Measurements from ENCODE around the gene PKNOX2. TPM values are rescaled to one million over a fixed set of nuclear protein-coding genes. Genes with fewer than 3 reads are reported as not detected.

The PKNOX2 gene
- total RNA-seq, 4 donors from 2014 or later: 0.83 to 4.1 (median 2.5) TPM

GRCh38 chr11:125413226-125413625 lies 248.7 kb downstream of the PKNOX2 start:
- 79% methylated on average over 6 of the region's 7 CpGs for WGBS
- DNase-seq (ENCODE audit: extremely low spot score): no peak
- H3K4me3 ChIP-seq: no peak overlapping the region
- no peaks in the 10 kb centered on the region for H3K9me3 ChIP-seq
- H3K36me3 ChIP-seq: peaks cover 0 to 13% (median 0%) of the 10 kb centered on the region in 4 donors
- no peaks in the 10 kb centered on the region for H3K4me1 ChIP-seq
- H3K27me3 ChIP-seq: peaks cover 0 to 2% (median 0%) of the 10 kb centered on the region in 4 donors
- TF ChIP-seq POLR2A (IDR thresholded peaks at IDR 0.05; ENCODE audit: low read depth) (no peak), EP300 (IDR thresholded peaks at IDR 0.05) (no peak)
- H3K27ac ChIP-seq (replicated peaks in 1 of 4): no peak overlapping the region
- intact Hi-C loops (cut with DNase I): no loop called here

- 100% methylated on average over 2 of the region's 4 CpGs for WGBS
- no peak overlapping the region for H3K4me3 ChIP-seq
- no peak overlapping the region for H3K27ac ChIP-seq (replicated peaks in 1 of 4)
- DNase-seq (ENCODE audit: extremely low spot score): no peak
- no peaks in the 10 kb centered on the region for H3K9me3 ChIP-seq
- peaks cover 0 to 13% (median 0%) of the 10 kb centered on the region in 4 donors for H3K36me3 ChIP-seq
- no peak for TF ChIP-seq EP300 (IDR thresholded peaks at IDR 0.05)
- no peak for TF ChIP-seq POLR2AphosphoS5 (IDR thresholded peaks at IDR 0.05)
- no peak for TF ChIP-seq POLR2A (IDR thresholded peaks at IDR 0.05; ENCODE audit: low read depth)
- TF ChIP-seq CTCF (IDR thresholded peaks at IDR 0.05): no peak
- intact Hi-C loops (cut with DNase I): no loop called here
- peaks cover 0 to 4% (median 0%) of the 10 kb centered on the region in 4 donors for H3K4me1 ChIP-seq
- no peaks in the 10 kb centered on the region for H3K27me3 ChIP-seq
These were observed 249.6 kb downstream of the PKNOX2 start for GRCh38 chr11:125414121-125414520.

- WGBS: 79% methylated on average over 19 of the region's 20 CpGs
- no peak for TF ChIP-seq EP300 (IDR thresholded peaks at IDR 0.05)
- TF ChIP-seq CTCF (IDR thresholded peaks at IDR 0.05): no peak
- TF ChIP-seq POLR2AphosphoS5 (IDR thresholded peaks at IDR 0.05): no peak
- no peak for TF ChIP-seq POLR2A (IDR thresholded peaks at IDR 0.05; ENCODE audit: low read depth)
- DNase-seq (ENCODE audit: extremely low spot score): no peak
- Histone ChIP-seq H3K4me3 (no peak overlapping the region), H3K27me3 (no peaks in the 10 kb centered on the region), H3K9me3 (no peaks in the 10 kb centered on the region), H3K4me1 (peaks cover 0 to 4% (median 0%) of the 10 kb centered on the region in 4 donors), H3K27ac (replicated peaks in 1 of 4) (no peak overlapping the region), H3K36me3 (peaks cover 0 to 7% (median 0%) of the 10 kb centered on the region in 4 donors)
- intact Hi-C loops (cut with DNase I): no loop called here
These were observed 252.7 kb downstream of the PKNOX2 start for GRCh38 chr11:125416981-125417935.

- no peak for DNase-seq (ENCODE audit: extremely low spot score)
- peaks cover 0 to 7% (median 0%) of the 10 kb centered on the region in 4 donors for H3K36me3 ChIP-seq
- no peaks in the 10 kb centered on the region for H3K27me3 ChIP-seq
- H3K27ac ChIP-seq (replicated peaks in 1 of 4): no peak overlapping the region
- no peak for TF ChIP-seq CTCF (IDR thresholded peaks at IDR 0.05)
- TF ChIP-seq POLR2A (IDR thresholded peaks at IDR 0.05; ENCODE audit: low read depth): no peak
- no peak for TF ChIP-seq EP300 (IDR thresholded peaks at IDR 0.05)
- no peak for TF ChIP-seq POLR2AphosphoS5 (IDR thresholded peaks at IDR 0.05)
- WGBS: 82% methylated on average over 6 of the region's 9 CpGs
- intact Hi-C loops (cut with DNase I): no loop called here
- peaks cover 0 to 4% (median 0%) of the 10 kb centered on the region in 4 donors for H3K4me1 ChIP-seq
- no peak overlapping the region for H3K4me3 ChIP-seq
- H3K9me3 ChIP-seq: no peaks in the 10 kb centered on the region
These were observed 253.8 kb downstream of the PKNOX2 start for GRCh38 chr11:125418396-125418795.

- WGBS: 89% methylated on average over 4 of the region's 4 CpGs
- Histone ChIP-seq H3K4me1 (peaks cover 0 to 11% (median 0%) of the 10 kb centered on the region in 4 donors), H3K36me3 (no peaks in the 10 kb centered on the region), H3K27me3 (no peaks in the 10 kb centered on the region), H3K9me3 (no peaks in the 10 kb centered on the region), H3K4me3 (no peak overlapping the region), H3K27ac (replicated peaks in 1 of 4) (no peak overlapping the region)
- intact Hi-C loops (cut with DNase I): no loop called here
- no peak for TF ChIP-seq POLR2A (IDR thresholded peaks at IDR 0.05; ENCODE audit: low read depth)
- no peak for TF ChIP-seq POLR2AphosphoS5 (IDR thresholded peaks at IDR 0.05)
- TF ChIP-seq CTCF (IDR thresholded peaks at IDR 0.05): no peak
- no peak for TF ChIP-seq EP300 (IDR thresholded peaks at IDR 0.05)
- DNase-seq (ENCODE audit: extremely low spot score): no peak
These were observed 258.1 kb downstream of the PKNOX2 start for GRCh38 chr11:125422681-125423080.

Measured in esophagus muscularis mucosa (tissue), 4 donors.